DOHH2 (cell line): ENCODE data around the gene CES2.

Experiments
- EZH2phosphoT487 ChIP-seq: fragments of 200-600 bp; sonication (generic); IDR thresholded peaks from 2 replicates; pipeline ENCODE4 v1.6.1; 2017; ENCODE audit warnings: borderline replicate concordance, mild to moderate bottlenecking, antibody characterized with exemption, low read length, moderate library complexity, mixed read lengths
- TF ChIP-seq, protein P1 (sequence below): fragments of 200-600 bp; sonication (generic); IDR thresholded peaks from one replicate; pipeline ENCODE4 v1.5.1; 2014; ENCODE audit warnings: antibody characterized with exemption, mild to moderate bottlenecking, low read depth, low read length; ENCODE audit not compliant: poor library complexity, severe bottlenecking

DNA sequence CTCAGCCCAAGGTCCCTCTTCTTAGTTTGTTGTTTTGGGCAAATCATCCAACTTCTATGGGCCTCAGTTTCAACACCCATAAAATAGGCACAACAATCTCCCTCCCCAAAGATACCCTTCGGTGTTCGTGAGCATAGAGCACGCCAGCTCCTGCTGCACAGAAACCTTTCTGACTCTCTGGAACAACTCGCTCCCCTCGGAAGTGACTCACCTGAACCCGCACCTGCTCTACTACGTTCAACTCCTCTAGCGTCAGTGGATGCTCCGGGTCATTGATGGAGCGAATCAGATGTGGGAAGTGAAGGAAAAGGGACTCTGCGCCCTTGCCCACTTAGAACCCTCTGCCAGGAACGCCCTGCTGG lies 1.6 kb upstream of the CES2 start:
- TF ChIP-seq, protein P1, sequence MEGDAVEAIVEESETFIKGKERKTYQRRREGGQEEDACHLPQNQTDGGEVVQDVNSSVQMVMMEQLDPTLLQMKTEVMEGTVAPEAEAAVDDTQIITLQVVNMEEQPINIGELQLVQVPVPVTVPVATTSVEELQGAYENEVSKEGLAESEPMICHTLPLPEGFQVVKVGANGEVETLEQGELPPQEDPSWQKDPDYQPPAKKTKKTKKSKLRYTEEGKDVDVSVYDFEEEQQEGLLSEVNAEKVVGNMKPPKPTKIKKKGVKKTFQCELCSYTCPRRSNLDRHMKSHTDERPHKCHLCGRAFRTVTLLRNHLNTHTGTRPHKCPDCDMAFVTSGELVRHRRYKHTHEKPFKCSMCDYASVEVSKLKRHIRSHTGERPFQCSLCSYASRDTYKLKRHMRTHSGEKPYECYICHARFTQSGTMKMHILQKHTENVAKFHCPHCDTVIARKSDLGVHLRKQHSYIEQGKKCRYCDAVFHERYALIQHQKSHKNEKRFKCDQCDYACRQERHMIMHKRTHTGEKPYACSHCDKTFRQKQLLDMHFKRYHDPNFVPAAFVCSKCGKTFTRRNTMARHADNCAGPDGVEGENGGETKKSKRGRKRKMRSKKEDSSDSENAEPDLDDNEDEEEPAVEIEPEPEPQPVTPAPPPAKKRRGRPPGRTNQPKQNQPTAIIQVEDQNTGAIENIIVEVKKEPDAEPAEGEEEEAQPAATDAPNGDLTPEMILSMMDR: no peak
- TF ChIP-seq EZH2phosphoT487: no peak
